Mesothelial cell of epicardium (in vitro differentiated cells): ENCODE results near the gene MTOR. TPM values are rescaled to one million over a fixed set of nuclear protein-coding genes. Genes with fewer than 3 reads are reported as not detected.

Experiments used
- DNase-seq, 2 experiments: peaks; one replicate each; pipeline ENCODE4 v3.0.0; 2021; ENCODE audit warnings: low spot score in 2 of 2; ENCODE audit not compliant: unreplicated experiment in 2 of 2
- H3K27ac Mint-ChIP-seq: 2 replicates; pipeline ENCODE4 v1.8.0; 2021; ENCODE audit warnings: mixed read lengths
- H3K27me3 Mint-ChIP-seq: 2 replicates; pipeline ENCODE4 v1.8.0; 2021; ENCODE audit warnings: low read depth, mixed read lengths
- H3K36me3 Mint-ChIP-seq: 2 replicates; pipeline ENCODE4 v1.8.0; 2021; ENCODE audit warnings: mixed read lengths
- H3K4me1 Mint-ChIP-seq: 2 replicates; pipeline ENCODE4 v1.8.0; 2021; ENCODE audit warnings: mixed read lengths
- H3K4me3 Mint-ChIP-seq: 2 replicates; pipeline ENCODE4 v1.8.0; 2021; ENCODE audit warnings: mild to moderate bottlenecking, moderate library complexity, mixed read lengths
- H3K9me3 Mint-ChIP-seq: 2 replicates; pipeline ENCODE4 v1.8.0; 2021; ENCODE audit warnings: mixed read lengths
- total RNA-seq: library from RNA; stranded (reverse); gene quantifications from 3 replicates; pipeline ENCODE4 v1.2.1, GENCODE V29; 2021
- TF ChIP-seq, protein P1 (sequence below): fragments of 200-600 bp; sonication (generic); IDR thresholded peaks from one replicate; pipeline ENCODE4 v1.5.0; 2021; ENCODE audit warnings: antibody characterized with exemption; ENCODE audit not compliant: unreplicated experiment

MTOR gene
- total RNA-seq, 1 donor from 2014 or later, result 49.3 TPM

DNA sequence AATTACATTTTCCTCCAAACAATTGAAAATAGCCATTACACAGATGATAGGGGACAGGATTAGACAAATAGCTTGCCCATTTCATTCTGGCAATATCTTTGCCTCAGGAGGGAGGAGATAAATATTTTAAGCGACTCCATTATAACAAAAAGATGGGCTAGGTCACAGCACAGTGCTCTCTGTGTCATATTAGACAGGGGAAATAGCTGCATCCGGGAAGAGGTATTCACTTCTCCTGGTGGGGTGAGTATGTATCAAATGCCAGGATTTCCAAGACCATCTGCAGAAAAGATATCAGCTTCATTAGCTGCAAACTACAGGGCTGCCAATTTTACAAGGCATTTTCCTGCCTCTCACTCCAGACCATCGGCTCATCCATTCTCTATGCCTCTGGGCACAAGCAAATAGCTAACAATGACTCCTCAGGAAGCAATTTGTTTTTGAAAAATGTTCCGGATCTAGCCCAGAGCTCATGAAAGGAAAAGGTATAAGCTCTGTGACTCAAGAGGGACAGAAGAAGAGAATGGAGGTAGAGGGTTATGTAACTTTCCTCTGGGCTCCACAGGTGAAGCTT, 115.1 kb downstream of the MTOR start:
- no peaks in the 10 kb centered on the region for H3K27me3 Mint-ChIP-seq
- H3K27ac Mint-ChIP-seq, result no peak overlapping the region
- TF ChIP-seq, protein P1, sequence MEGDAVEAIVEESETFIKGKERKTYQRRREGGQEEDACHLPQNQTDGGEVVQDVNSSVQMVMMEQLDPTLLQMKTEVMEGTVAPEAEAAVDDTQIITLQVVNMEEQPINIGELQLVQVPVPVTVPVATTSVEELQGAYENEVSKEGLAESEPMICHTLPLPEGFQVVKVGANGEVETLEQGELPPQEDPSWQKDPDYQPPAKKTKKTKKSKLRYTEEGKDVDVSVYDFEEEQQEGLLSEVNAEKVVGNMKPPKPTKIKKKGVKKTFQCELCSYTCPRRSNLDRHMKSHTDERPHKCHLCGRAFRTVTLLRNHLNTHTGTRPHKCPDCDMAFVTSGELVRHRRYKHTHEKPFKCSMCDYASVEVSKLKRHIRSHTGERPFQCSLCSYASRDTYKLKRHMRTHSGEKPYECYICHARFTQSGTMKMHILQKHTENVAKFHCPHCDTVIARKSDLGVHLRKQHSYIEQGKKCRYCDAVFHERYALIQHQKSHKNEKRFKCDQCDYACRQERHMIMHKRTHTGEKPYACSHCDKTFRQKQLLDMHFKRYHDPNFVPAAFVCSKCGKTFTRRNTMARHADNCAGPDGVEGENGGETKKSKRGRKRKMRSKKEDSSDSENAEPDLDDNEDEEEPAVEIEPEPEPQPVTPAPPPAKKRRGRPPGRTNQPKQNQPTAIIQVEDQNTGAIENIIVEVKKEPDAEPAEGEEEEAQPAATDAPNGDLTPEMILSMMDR, result no peak
- H3K9me3 Mint-ChIP-seq, result no peaks in the 10 kb centered on the region
- no peak overlapping the region for H3K4me3 Mint-ChIP-seq
- H3K36me3 Mint-ChIP-seq, result peaks cover 25% of the 10 kb centered on the region
- H3K4me1 Mint-ChIP-seq, result peaks cover 6% of the 10 kb centered on the region
- no peak for DNase-seq

DNA sequence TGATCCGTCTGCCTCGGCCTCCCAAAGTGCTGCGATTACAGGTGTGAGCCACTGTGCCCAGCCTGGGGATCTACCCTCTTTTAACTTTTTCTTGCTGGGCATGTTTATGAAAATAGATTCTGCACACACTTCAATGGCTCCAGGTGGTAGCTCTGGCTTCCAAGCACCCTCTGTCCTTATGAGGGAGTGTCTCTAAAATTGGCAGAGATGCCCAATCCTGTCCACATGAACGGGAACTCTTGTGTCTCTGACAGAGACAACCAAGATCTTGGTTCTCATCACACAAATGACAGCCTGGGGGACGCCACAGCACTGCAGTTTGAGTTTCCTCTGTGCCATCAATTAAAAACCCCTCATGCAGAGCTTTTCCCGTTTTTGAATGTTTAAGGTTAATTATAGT, 116.6 kb downstream of the MTOR start:
- H3K36me3 Mint-ChIP-seq, result peaks cover 26% of the 10 kb centered on the region
- no peak overlapping the region for H3K4me3 Mint-ChIP-seq
- TF ChIP-seq, protein P1, result no peak
- H3K27me3 Mint-ChIP-seq, result no peaks in the 10 kb centered on the region
- H3K4me1 Mint-ChIP-seq, result no peaks in the 10 kb centered on the region
- no peak for DNase-seq
- no peaks in the 10 kb centered on the region for H3K9me3 Mint-ChIP-seq
- H3K27ac Mint-ChIP-seq, result no peak overlapping the region

DNA sequence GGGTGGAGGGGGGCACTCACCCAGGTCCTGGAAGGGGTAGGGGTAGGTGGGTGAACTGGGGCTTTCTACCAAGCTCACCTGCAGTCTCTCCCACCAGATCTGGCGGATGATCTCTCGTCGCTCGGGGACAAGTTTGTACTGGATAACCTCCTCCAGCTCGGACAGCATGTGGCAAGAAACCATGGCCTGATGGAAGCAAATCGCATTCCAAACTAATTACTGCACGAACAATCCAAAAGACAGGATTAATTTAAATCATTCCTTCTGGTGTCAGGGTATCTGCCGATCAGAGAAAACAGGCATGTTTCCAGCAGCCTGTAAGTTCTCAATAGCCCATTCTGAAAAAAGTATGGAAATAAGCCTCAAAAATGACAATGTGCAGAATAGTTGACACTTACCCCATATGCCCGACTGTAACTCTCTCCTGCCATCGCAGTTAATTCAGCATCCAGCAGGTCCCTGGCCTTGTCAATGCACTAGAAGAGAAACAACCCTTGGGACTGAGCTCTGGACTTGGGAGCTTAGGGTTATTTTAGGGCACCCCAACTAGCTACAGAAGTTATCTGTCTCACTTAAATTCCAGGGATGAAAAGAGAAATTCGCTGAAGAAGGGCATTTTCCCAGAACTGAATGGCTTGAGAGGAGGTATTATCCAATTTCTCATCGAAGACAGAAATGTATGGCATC, 117.6 kb downstream of the MTOR start:
- H3K27me3 Mint-ChIP-seq, result no peaks in the 10 kb centered on the region
- no peak overlapping the region for H3K4me3 Mint-ChIP-seq
- peaks cover 21% of the 10 kb centered on the region for H3K36me3 Mint-ChIP-seq
- DNase-seq, result no peak
- no peaks in the 10 kb centered on the region for H3K9me3 Mint-ChIP-seq
- TF ChIP-seq, protein P1, result no peak
- H3K27ac Mint-ChIP-seq, result no peak overlapping the region
- H3K4me1 Mint-ChIP-seq, result no peaks in the 10 kb centered on the region

DNA sequence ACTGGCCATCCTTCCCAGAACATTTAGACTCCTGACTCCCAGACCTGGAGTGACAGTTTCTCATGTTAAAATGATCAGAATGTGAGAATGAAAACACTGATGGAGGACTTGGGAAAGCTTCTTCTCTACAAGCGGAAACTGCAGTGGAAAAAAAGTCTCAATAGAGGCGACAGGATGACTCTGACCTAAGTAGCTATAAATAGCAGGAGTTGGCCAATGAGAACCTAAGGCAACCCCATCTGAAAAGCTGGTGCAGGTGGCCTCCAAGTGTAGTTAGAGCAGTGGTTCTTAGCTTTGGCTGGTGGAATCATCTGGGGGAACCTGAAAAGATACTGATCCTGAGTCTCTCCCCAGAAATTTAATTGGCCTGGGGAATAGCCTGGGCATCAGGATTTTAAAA, 118.4 kb downstream of the MTOR start:
- Mint-ChIP-seq H3K9me3 (no peaks in the 10 kb centered on the region), H3K36me3 (peaks cover 24% of the 10 kb centered on the region), H3K27me3 (no peaks in the 10 kb centered on the region)

DNA sequence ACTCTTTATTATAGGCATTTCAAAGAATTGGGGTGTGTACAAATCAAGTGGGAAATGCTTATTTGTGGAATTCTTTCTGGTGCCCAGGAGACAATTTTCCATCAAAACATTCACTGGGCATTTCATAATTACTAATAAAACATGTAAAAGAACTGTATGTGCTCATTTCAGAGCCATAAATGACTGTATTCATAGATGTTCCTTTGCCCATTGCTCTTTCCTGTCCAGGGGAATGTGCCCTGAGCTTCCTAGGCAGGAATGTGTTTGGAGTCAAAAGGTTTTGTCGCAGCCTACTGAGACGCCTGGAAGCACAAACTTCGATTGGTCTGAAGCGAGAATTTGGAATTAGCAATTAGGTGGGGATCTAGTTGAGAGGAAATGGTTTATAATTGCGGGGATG, 119.0 kb downstream of the MTOR start:
- Mint-ChIP-seq H3K4me3 (no peak overlapping the region), H3K4me1 (no peaks in the 10 kb centered on the region), H3K36me3 (peaks cover 27% of the 10 kb centered on the region), H3K27ac (no peak overlapping the region), H3K9me3 (no peaks in the 10 kb centered on the region), H3K27me3 (no peaks in the 10 kb centered on the region)
- no peak for DNase-seq
- TF ChIP-seq, protein P1, result no peak

More for the DNA sequence above, 118.4 kb downstream of the MTOR start:
- no peak overlapping the region for H3K4me3 Mint-ChIP-seq
- H3K27ac Mint-ChIP-seq, result no peak overlapping the region
- TF ChIP-seq, protein P1, result no peak
- no peak for DNase-seq
- no peaks in the 10 kb centered on the region for H3K4me1 Mint-ChIP-seq
